SK-N-SH treated with all-trans-retinoic acid at 6 μM for 48 hours (cell line): ENCODE measurements around the gene NLE1.

Experiments used
- ARNTL ChIP-seq: fragments of 450-650 bp; formaldehyde crosslinking; IDR thresholded peaks from 2 replicates; pipeline ENCODE4 v1.5.0; 2020; ENCODE audit warnings: low read depth, mild to moderate bottlenecking, moderate library complexity, borderline replicate concordance
- GLIS3 ChIP-seq: fragments of 250-450 bp; sonication (Bioruptor Pico); IDR thresholded peaks from 2 replicates; pipeline ENCODE4 v1.5.0; 2020; ENCODE audit warnings: mild to moderate bottlenecking, moderate library complexity
- PPARA ChIP-seq: fragments of 250-450 bp; sonication (Bioruptor Pico); IDR thresholded peaks from 2 replicates; pipeline ENCODE4 v1.5.0; 2020; ENCODE audit warnings: mild to moderate bottlenecking, borderline replicate concordance
- RARB ChIP-seq: fragments of 250-450 bp; sonication (Bioruptor Pico); IDR thresholded peaks from 2 replicates; pipeline ENCODE4 v1.8.0; 2021; ENCODE audit warnings: mild to moderate bottlenecking, moderate library complexity
- SNAI2 ChIP-seq: fragments of 250-450 bp; sonication (Bioruptor Pico); IDR thresholded peaks from 2 replicates; pipeline ENCODE4 v1.5.0; 2020; ENCODE audit warnings: mild to moderate bottlenecking, moderate library complexity
- TOX ChIP-seq: fragments of 250-450 bp; sonication (Bioruptor Pico); IDR thresholded peaks from 2 replicates; pipeline ENCODE4 v1.8.0; 2021; ENCODE audit warnings: mild to moderate bottlenecking, moderate library complexity, borderline replicate concordance
- ZNF565 ChIP-seq: fragments of 450-650 bp; formaldehyde crosslinking; conservative IDR thresholded peaks from 2 replicates; pipeline ENCODE4 v1.5.0; 2020; ENCODE audit warnings: low read depth, mild to moderate bottlenecking, moderate library complexity
- ZNF70 ChIP-seq: fragments of 450-650 bp; formaldehyde crosslinking; IDR thresholded peaks from 2 replicates; pipeline ENCODE4 v1.5.0; 2020; ENCODE audit warnings: mild to moderate bottlenecking, moderate library complexity
- TF ChIP-seq, protein P1 (sequence below): fragments of 250-450 bp; sonication (Bioruptor Pico); IDR thresholded peaks from 2 replicates; pipeline ENCODE4 v1.5.1; 2021; ENCODE audit warnings: mild to moderate bottlenecking, moderate library complexity
- TF ChIP-seq, protein P2 (sequence below): fragments of 250-450 bp; sonication (Bioruptor Pico); IDR thresholded peaks from 2 replicates; pipeline ENCODE4 v1.8.0; 2020; ENCODE audit warnings: mild to moderate bottlenecking, moderate library complexity, borderline replicate concordance
- TF ChIP-seq, protein P3 (sequence below): fragments of 250-450 bp; sonication (Bioruptor Pico); IDR thresholded peaks from 2 replicates; pipeline ENCODE4 v1.5.1; 2020; ENCODE audit warnings: low read depth, mild to moderate bottlenecking, moderate library complexity

DNA sequence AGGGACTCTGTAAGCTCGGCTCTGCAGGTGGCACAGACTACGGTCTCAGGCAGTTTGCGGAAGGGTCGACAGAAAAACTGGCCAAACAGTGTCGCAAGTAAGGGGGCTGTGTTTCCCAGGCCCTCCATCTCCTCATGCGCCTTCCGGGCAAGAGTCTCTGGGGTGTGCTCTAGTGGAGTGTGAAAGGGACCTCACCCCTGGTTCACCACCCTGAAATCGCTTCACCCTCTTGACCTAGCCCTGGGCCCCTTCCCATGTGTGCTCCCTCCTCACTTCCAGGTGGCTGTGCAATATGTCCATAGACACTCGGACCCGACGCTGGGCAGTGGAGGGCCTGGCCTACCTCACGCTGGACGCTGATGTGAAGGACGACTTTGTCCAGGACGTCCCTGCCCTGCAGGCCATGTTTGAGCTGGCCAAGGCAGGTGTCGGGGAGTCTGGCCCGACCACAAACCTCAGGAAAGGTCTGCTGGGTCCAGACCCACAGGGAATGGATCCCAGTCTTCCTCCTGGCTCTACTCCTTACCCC lies 27.8 kb upstream of the NLE1 start:
- TF ChIP-seq, protein P1, sequence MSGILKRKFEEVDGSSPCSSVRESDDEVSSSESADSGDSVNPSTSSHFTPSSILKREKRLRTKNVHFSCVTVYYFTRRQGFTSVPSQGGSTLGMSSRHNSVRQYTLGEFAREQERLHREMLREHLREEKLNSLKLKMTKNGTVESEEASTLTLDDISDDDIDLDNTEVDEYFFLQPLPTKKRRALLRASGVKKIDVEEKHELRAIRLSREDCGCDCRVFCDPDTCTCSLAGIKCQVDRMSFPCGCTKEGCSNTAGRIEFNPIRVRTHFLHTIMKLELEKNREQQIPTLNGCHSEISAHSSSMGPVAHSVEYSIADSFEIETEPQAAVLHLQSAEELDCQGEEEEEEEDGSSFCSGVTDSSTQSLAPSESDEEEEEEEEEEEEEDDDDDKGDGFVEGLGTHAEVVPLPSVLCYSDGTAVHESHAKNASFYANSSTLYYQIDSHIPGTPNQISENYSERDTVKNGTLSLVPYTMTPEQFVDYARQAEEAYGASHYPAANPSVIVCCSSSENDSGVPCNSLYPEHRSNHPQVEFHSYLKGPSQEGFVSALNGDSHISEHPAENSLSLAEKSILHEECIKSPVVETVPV (CRISPR knock-in tag): no peak
- TF ChIP-seq ZNF565 (CRISPR knock-in tag) (no peak), ARNTL (CRISPR knock-in tag) (no peak), ZNF70 (CRISPR knock-in tag) (no peak), PPARA (CRISPR knock-in tag) (no peak), RARB (CRISPR knock-in tag) (no peak), SNAI2 (CRISPR knock-in tag) (no peak), TOX (CRISPR knock-in tag) (no peak), GLIS3 (CRISPR knock-in tag) (no peak)
- TF ChIP-seq, protein P2, sequence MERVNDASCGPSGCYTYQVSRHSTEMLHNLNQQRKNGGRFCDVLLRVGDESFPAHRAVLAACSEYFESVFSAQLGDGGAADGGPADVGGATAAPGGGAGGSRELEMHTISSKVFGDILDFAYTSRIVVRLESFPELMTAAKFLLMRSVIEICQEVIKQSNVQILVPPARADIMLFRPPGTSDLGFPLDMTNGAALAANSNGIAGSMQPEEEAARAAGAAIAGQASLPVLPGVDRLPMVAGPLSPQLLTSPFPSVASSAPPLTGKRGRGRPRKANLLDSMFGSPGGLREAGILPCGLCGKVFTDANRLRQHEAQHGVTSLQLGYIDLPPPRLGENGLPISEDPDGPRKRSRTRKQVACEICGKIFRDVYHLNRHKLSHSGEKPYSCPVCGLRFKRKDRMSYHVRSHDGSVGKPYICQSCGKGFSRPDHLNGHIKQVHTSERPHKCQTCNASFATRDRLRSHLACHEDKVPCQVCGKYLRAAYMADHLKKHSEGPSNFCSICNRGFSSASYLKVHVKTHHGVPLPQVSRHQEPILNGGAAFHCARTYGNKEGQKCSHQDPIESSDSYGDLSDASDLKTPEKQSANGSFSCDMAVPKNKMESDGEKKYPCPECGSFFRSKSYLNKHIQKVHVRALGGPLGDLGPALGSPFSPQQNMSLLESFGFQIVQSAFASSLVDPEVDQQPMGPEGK (CRISPR knock-in tag): no peak
- TF ChIP-seq, protein P3, sequence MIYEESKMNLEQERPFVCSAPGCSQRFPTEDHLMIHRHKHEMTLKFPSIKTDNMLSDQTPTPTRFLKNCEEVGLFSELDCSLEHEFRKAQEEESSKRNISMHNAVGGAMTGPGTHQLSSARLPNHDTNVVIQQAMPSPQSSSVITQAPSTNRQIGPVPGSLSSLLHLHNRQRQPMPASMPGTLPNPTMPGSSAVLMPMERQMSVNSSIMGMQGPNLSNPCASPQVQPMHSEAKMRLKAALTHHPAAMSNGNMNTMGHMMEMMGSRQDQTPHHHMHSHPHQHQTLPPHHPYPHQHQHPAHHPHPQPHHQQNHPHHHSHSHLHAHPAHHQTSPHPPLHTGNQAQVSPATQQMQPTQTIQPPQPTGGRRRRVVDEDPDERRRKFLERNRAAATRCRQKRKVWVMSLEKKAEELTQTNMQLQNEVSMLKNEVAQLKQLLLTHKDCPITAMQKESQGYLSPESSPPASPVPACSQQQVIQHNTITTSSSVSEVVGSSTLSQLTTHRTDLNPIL (CRISPR knock-in tag): no peak
